Stimulated activated CD8-positive, alpha-beta memory T cell treated with anti-CD3 and anti-CD28 coated beads, Interleukin-2, amount 100 ng/mL, for 1 hour (primary cell): ENCODE data around the gene MVP.
"Not testable (repeated sequence)": the region's sequence is repeated elsewhere in the genome, so short reads cannot be mapped to it uniquely, and the experiment has no call there.

Experiments used
- DNase-seq, 2 donors: peaks; one replicate each; pipeline ENCODE4 v3.0.0-alpha.2; 2020; ENCODE audit warnings: low read depth in 2 of 2

Gene MVP

DNA sequence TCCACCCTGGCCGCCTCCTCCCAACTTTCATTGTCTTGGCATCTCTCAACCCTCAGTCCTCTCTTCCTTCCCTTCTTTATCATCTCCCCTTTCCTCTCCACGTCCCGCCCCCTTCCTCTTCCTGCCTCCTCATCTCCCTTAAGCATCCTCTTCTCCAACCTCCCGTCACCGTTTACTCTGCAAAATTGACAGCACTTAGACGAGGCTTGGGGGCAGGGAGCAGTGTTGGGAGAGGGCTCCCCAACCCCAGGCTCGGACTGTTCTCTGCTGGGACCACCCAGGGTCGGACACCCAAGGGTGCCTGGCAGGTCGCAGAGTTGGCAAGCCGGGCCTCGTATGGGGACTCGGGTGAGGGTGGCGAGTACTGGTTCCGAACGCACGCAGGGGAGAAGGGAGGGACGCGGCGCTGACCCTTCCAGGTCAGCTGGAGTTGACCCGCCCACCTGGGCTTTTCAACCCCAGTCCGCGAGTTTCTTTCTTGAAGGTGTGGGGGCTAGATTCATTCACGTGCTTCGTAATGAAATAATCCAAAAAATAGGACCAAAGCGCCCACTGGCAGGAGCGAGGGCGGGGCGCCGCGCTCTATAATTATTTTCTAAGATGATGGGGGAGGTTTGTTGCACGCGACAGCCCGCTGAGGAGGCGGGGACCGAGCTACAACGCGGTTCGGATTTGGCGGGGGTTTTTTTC lies 5.1 kb upstream of the MVP start:
- no peak for DNase-seq

DNA sequence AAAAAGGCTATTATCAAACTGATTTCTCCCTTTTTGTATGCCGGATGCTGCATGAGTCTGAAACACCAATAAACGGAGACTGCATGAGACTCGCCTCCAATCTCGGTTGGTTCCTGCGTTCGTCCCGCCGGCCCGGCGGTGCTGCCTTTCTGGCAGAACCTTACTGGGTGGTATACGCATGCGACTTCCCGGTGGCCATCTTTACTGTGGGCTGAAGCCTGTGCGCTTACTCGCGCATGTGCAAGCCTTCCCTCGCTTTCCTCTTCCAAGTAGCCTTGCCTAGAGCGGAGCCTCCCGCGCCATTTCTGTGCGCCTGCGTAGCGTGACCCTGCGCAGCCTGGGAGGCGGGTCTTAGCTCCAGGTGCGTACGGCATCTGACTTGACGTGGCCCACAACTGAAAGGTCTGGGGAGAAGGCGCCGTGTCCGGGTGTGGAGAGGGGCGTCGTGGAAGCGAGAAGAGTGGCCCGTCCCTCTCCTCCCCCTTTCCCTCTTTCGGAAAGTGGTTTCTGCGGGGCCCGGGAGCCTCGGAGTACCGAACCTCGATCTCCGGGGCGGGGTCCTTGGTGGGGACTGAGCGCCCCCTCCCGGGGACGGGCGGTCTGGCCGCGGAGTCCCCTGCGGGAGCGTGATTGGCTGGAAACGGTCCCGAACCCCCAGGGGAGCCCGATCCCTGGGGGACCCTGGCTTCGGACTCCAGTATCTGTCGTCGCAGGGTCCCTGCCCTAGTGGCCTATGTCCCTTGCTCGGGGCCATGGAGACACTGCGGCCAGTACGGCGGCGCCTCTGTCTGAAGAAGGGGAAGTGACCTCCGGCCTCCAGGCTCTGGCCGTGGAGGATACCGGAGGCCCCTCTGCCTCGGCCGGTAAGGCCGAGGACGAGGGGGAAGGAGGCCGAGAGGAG lies 4.2 kb upstream of the MVP start, which contains the start of gene PAGR1:
Gene PAGR1 (plus strand): TSS at position 360 of the 901 bp plus-strand sequence. CDS start 374 bp downstream, at position 734.
- DNase-seq = peak; percentile 96

DNA sequence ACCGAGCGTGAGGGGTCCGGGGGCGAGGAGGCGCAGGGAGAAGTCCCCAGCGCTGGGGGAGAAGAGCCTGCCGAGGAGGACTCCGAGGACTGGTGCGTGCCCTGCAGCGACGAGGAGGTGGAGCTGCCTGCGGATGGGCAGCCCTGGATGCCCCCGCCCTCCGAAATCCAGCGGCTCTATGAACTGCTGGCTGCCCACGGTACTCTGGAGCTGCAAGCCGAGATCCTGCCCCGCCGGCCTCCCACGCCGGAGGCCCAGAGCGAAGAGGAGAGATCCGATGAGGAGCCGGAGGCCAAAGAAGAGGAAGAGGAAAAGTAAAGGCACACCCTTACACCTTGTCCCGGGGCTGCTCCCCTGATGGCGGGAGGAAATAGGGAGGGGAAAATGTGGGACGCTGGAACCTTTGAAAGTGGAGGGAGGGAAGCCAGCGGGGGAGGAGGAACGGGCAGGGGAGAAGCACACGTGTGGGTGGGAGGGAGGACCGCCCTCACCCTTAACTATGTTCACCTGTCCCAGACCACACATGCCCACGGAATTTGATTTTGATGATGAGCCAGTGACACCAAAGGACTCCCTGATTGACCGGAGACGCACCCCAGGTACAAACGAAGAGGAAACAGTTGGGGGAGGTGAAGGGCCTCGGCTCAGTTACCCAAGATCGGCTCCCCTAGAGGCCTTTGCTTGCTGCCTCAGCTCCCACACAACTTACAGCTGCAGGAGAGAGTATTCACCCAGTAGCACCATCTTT lies 3.4 kb upstream of the MVP start:
- no peak for DNase-seq

DNA sequence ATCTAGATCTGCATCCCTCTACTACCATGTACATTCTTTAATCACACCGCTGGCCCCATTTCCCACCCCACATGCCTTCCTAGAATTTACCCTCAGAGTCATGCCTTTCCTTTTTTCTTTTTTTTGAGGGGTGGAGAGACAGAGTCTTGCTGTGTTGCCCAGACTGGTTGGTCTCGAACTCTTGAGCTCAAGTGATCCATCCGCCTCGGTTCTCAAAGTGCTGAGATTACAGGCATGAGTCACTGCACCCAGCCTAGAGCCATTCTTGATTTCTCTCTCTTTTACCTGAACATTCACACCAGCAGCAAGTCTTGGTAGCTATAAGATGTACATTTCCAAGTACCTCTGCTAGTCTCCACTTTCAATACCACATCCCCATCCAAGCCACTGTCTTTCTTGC lies 2.2 kb upstream of the MVP start:
- DNase-seq = no peak

DNA sequence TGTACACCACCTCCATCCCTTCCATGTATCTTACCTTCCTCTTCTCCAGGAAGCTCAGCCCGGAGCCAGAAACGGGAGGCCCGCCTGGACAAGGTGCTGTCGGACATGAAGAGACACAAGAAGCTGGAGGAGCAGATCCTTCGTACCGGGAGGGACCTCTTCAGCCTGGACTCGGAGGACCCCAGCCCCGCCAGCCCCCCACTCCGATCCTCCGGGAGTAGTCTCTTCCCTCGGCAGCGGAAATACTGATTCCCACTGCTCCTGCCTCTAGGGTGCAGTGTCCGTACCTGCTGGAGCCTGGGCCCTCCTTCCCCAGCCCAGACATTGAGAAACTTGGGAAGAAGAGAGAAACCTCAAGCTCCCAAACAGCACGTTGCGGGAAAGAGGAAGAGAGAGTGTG lies 756 bp upstream of the MVP start:
- DNase-seq = no peak

DNA sequence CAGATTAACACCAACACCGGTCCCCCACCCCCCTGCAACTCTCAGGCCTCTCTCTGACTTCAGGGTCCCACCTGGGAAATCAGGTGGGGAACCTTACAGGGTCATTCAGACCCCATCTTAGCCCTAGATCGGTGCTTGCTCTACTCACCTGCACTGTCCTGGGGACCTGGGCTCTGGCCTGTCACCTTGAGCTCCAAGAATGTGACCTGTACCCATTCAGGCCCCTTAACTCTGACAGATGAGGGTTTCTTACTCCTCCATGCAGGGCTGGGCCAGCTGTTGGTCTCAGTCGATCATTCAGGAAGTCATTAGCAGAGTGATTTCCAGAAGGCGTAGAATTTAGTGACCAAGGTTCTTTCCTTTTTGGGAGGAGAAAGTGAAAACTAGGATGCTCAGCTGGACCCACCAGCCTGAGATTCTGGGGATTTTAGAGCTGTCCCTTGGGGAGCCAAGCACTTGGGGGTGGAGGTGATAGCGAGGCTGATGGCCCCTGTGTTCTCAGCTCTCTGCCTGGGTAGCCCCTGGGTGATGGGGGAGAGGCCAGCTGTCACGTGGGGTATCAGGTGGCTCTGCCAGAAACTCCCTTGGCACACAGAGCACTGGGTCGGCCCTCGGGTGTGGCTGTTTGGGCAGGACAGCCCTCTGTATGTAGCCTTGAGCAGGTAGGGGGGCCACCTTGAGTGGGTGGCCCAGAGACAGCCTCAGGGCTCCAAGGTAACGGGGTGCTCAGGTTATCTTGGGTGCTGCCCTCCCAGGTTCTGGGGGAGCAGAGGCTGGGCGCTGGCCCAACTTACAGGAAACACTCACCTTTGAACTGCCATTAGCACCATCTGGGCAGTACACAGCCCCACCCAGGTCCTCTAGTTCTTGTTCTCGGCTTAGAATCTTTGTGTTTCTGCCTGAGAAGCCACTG lies 724 bp downstream of the MVP start:
- no peak for DNase-seq

DNA sequence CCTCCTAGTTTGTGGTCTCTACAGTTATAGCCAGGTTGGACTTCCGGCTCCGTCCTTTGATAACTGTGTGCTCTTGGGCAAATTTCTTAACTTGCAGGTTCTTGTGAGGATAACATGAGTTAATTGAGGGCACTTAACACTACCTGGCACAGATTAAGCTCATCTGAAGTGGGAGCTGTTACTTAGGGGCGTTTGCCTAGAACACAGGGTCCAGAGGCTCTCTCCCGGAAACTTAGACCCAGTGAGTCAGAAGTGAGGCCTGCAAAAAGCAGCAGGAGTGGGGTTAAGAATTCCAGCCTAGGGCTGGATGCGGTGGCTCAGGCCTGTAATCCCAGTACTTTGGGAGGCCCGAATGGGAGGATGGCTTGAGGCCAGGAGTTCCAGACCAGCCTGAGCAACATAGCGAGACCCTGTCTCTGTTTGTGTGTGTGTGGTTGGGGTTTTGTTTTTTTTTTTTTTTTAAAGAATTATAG lies 1.4 kb downstream of the MVP start:
- no peak for DNase-seq

DNA sequence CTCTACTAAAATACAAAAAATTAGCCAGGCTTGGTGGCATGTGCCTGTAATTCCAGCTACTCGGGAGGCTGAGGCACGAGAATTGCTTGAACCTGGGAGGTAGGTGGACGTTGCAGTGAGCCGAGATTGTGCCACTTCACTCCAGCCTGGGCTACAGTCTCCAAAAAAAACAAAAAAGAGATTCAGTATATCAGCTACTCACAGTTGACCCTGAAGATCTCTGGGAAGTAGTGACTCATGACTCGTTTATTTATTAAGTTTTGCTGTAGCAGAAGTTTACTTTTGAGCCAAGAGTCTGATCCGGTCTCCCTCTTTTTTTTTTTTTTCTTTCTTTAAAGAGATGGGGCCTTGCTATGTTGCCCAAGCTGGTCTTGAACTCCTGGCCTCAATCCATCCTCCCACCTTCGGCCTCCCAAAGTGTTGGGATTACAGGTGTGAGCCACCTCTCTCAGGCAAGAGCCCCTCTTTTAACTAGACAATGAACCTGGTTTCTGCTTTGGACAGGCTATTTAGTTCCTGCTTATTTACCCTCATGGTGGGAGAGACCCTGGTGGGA lies 4.4 kb downstream of the MVP start:
- DNase-seq = no peak

DNA sequence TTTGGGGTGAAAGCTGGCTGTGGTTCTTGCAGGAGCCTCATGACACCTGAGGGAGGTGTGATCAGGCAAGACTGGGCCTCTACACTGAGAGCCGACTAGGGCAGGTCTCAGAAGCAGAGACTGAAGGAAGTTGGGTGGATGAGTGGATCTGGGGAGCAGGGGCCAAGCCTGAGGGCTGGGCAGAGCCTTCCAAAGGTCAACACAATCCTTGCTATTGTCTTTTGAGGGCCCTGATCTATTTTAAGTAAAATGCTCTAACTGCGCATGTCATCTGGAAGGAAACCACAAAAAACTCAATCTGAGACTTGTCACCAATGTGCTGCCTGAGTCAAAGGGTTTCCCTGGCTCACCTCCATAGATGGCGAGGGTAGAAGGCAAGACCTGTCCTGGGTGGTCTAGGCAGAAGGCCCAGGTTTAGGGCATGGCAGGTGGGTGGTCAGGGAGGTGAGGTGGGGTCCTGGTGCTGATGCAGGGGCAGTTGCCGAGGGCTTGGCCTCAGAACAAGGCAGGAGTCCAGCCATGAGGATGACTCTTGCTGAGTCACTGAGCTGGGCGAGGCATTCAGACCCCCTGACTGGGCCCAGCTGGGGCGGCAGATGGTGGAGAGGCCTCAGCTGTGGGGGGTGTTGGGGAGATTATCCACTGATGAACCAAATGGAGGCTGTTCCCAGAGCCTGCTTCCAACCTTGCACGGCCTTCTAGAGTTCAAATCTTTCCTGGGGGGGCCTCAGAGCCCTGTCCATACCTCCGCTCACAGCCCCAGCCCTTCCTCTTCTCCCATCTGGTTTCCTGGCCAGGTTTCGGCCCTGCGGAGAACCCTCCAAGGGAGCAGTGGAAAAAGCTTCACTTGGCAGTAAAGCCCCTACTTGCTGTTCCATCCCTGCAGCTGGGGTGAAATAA lies 5.1 kb downstream of the MVP start:
- no peak for DNase-seq

DNA sequence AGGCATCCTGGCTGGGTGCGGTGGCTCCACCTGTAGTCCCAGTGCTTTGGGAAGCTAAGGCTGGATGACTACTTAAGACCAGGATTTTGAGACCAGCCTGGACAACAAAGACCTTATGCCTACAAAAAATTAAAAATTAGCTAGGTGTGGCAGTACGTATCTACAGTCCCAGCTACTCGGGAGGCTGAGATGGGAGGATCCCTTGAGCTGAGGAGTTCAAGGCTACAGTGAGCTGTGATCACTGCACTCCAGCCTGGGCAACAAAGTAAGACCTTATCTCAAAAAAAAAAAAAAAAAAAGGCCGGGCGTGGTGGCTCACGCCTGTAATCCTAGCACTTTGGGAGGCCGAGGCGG lies 6.1 kb downstream of the MVP start:
- no peak for DNase-seq

DNA sequence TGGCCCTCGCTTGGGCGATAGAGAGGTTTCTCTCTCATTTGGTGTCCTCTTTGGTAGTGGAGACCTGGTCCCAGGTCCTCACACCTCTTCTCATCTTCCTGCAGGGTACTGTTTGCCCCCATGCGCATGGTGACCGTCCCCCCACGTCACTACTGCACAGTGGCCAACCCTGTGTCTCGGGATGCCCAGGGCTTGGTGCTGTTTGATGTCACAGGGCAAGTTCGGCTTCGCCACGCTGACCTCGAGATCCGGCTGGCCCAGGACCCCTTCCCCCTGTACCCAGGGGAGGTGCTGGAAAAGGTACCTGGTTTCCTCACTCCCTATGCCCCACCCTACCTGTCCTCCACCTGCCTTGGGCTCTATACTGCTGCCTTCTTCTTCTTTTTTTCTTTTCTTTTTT lies 10.5 kb downstream of the MVP start:
- no peak for DNase-seq

DNA sequence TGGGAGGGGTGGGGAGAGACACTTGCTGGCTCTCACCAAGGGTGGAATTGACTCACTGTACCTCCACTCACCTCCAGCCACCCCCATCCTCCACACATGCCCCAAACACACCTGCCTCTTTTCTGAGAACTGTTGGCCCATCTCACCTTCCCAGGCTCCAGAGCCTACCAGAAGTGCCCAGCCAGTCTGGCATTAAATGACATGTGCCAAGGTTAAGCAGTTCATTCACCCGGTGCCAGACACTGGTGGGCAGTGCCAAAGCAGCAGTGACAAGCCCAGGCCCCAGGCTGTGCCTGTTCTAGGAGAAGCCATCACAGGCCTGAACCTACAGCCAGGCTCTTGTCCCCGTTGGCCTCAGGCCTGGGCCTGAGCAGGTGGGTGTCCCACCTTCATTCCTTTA lies 11.2 kb downstream of the MVP start:
- DNase-seq = no peak

DNA sequence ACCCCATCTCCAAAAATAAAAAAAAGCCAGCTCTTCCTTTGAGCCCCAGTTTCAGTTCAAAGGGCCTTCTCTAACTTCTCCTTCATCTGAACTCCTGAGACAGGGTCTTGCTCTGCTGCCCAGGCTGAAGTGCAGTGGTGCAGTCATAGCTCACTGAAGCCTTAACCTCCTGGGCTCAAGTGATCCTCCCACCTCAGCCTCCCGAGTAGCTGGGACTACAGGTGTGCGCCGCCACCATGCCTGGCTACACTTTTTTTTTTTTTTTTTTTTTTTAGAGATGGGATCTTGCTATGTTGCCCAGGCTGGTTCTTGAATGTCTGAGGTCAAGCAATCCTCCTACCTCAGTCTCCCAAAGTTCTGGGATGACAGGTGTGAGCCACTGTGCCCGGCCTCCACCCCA lies 13.0 kb downstream of the MVP start:
- not testable (repeated sequence) for DNase-seq

DNA sequence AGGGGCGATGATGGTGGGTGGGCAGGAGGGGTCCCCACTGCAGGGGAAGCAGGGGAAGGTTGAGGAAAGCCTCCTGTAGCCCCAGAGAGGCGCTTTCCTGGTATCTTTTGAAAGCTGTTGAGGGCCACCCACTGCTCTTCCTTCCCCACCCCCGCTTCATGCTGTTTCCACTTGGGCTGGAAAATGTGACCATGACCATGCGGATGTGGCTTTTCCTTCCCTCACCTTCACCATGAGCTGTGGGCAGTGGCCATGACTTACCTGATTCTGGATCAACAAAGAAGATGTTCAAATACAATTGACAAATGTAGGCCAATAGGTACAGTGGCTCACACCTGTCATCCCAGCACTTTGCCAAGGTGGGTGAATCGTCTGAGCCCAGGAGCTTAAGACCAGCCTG lies 13.8 kb downstream of the MVP start:
- no peak for DNase-seq

DNA sequence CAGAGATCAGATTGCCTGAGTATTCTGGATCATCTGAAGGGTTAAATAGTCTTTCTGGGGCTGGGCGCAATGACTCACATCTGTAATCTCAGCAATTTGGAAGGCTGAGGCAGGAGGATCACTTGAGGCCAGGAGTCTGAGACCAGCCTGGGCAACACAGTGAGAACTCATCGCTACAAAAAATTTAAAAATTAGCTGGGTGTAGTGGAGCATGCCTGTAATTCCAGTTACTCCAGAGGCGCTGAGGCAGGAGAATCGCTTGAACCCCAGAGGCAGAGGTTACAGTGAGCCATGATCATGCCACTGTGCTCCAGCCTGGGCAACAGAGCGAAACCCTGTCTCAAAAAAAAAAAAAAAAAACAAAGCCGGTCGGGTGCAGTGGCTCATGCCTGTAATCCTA lies 15.7 kb downstream of the MVP start:
- DNase-seq = no peak

DNA sequence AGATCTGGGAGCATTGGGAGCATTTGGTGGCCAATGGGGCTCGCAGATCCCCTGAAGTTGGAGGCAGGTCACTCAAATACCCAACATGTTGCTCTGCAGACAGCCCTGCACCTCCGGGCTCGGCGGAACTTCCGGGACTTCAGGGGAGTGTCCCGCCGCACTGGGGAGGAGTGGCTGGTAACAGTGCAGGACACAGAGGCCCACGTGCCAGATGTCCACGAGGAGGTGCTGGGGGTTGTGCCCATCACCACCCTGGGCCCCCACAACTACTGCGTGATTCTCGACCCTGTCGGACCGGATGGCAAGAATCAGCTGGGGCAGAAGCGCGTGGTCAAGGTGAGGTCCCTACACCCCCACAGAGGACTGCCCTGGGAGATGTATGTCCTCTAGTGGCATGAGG lies 16.4 kb downstream of the MVP start:
- DNase-seq = no peak

DNA sequence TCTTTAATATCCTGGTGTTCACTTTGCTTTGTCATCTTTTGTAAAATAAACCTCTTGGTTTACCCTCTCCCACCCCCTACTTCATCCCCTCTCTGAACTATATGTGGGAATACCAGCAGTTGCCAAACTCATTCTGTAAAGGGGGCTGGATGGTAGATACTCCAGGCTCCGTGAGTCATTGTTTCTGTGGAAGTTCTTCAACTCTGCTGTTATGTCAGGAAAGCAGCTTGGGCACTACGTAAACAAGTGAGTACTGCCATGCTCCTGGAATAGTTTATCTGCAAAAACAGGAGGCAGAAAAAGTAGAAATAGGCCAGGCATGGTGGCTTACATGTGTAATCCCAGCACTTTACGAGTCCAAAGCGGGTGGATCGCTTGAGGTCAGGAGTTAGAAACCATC lies 17.6 kb downstream of the MVP start:
- DNase-seq = no peak

DNA sequence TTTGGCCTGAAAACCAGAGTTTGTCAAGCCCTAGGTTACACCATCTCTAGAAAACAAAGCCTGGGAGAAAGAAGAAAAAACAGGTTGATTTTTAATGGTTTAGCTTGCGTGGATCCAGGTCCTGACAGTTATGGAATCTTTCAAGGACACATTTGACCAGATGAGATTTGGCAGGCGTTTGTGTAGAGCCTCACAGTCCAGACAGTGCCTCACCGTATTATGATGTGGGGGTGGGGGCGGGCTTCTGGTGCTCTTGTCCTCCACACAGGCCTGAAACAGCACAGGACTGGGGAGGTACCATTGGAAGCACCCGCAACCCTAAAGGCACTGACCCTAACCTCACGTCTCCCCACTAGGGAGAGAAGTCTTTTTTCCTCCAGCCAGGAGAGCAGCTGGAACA lies 19.6 kb downstream of the MVP start:
- no peak for DNase-seq

DNA sequence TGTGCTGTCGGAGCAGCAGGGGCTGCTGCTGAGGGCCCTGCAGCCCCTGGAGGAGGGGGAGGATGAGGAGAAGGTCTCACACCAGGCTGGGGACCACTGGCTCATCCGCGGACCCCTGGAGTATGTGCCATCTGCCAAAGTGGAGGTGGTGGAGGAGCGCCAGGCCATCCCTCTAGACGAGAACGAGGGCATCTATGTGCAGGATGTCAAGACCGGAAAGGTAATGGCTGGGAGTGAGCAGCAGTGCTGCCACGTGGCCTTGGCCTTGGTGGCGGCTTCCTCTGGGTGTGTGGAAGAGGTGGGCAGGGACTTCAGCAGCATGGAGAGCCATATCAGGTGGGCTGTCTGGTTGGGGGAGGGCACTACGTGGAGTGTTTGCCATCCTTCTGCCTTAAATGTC lies 20.0 kb downstream of the MVP start:
- no peak for DNase-seq

DNA sequence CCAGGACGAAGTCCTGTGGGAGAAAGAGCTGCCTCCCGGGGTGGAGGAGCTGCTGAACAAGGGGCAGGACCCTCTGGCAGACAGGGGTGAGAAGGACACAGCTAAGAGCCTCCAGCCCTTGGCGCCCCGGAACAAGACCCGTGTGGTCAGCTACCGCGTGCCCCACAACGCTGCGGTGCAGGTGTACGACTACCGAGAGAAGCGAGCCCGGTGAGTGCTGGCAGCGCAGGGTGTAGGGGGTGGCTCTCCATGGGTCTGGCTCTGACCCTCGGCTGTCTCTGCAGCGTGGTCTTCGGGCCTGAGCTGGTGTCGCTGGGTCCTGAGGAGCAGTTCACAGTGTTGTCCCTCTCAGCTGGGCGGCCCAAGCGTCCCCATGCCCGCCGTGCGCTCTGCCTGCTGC lies 21.4 kb downstream of the MVP start:
- no peak for DNase-seq
